ENCODE data around the gene PHOX2B.

PHOX2B gene

DNA sequence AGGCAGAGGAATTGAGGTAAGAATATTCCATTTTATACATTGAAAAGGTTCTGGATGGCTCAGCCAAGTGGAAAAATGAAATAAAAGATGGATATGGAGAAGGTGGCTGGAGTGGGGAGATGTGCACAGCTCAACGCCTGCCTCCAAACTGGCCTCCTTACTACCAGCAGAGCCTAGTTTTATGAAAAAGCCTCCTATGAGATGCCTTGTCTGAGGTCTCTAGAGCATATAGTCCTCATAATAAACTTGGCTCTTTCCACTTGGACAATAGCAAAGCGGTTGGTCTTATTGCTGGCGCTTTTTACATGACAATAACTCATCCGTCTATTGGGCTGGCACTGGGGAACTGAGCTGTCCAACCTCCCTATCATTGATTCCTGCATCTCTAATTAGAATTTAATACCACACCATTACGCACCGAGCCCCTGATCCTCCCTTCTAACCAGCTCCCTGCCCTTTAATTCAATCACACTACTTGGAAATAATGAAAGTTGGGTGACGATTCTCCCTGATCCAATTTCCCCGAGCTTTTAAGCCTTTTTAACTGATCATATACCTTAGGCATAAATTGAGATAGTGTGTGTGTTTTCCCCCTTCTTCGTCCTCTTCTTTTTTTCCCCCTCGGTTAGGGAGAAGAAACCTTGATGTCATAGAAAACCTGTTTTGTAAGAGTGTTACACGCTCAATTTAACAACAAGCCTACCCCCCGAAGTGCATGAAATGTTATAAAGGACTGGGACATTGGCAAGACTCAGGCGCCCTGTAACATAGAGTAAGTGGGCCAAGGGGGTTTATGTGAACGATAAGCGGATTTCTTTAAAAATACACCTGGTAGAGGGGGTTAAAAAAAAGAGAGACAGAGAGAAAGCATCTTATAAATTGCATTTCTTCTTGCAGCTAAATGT is at the start of gene PHOX2B:
PHOX2B (minus strand) TSS at position 155 of the 905 bp plus-strand sequence; CDS start at position 40, 115 bp downstream.
- no peak for FAIRE-seq

GRCh38 chr4:41797260-41797659 is 48.7 kb upstream of the PHOX2B start:
- no peak for FAIRE-seq

DNA sequence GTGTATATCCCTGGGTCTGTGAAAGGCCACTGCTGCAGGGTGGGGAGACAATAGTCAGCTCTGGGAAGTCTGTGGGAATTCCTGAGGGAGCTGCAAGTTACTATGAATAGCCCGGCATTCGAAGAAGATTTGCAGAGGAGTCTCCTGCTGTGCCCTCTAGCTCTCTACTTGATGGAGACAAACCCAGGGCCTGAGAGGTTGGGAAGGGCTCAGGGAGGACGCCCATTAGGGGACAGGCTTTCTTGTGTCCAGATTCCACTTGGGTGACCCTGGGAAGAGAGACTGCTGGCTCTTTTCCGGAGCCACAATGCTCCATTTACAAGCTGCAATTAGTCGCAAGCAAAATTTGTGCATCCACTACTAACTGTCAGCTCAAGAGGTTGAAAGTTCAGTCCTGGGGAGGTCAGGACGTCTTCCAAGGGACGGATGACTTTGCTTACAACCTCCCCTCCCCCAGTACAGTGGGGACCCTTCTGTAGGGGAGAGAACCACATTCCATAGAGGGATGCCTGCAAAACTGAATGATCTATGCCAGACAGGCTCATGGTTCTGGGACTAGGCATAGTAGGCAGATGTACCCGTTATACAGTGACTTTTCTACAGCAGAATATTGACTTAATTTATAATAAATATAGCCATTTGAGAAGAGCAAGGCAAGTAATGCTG is 48.2 kb upstream of the PHOX2B start:
- no peak for FAIRE-seq

- no peak for FAIRE-seq
Measured at GRCh38 chr4:41795796-41796385, 47.4 kb upstream of the PHOX2B start.

DNA sequence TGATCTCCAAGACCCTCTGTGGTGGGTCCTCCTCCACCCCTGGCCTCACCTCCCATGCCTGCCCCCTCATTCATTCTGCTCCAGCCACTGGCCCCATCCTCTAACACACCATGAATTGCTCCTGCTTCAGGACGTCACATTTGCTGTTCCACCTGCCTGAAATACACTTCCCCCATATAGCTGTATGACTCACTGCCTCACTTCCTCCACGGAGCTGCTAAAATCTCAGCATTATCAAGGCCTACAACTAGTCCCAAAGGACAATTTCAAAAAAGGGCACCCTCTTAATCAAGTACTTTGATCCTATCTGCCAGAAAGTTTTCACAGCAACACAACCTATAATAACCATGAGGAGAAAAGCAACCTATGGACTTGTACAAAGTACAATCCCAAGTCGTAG is 43.6 kb upstream of the PHOX2B start:
- no peak for FAIRE-seq

DNA sequence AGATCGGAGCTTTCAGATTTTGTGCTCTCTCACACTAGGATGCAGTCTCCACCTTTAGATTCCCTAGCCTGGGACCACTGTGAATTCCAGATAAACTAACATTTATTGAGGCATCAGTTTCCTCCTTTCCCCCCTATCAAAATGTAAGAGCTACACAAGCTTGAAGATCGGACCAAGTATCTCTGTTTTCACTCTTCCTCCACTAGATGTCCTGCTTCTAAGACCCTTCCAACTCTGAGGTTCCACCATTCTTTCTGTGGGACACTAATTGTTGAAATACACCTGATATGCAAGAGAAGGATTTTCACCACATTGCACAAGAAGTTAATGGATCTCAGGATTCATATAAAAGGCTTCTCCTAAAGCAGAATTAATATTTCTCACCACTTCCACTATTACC is 43.0 kb upstream of the PHOX2B start:
- no peak for FAIRE-seq

GRCh38 chr4:41787931-41788330 is 39.4 kb upstream of the PHOX2B start:
- no peak for FAIRE-seq

GRCh38 chr4:41785665-41786064 is 37.1 kb upstream of the PHOX2B start:
- FAIRE-seq, result no peak

- FAIRE-seq, result no peak
Measured at GRCh38 chr4:41784191-41784979, 35.9 kb upstream of the PHOX2B start.

- no peak for FAIRE-seq
Measured at GRCh38 chr4:41776466-41776865, 27.9 kb upstream of the PHOX2B start.

- no peak for FAIRE-seq
Measured at GRCh38 chr4:41763729-41764128, 15.2 kb upstream of the PHOX2B start.

DNA sequence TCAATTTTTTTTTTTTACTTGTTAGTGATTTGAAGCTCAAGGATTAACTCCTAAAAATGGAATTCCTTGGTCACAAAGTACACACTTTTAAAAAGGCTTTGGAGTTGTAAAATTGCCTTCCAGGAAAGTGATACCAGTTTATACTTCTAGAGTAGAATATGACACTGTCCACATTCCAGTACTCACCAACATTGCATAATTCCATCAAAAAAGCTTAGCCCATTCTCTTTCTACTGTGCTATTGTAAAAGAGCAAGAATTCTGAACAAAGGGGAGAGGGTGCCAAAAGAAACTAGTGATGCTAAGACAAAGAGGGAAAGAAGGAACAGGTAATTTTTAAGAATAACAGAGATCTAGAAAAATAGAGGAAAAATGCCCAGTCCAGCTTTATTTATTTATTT is 10.4 kb upstream of the PHOX2B start:
- no peak for FAIRE-seq

GRCh38 chr4:41757521-41758156 is 9.1 kb upstream of the PHOX2B start:
- no peak for FAIRE-seq

DNA sequence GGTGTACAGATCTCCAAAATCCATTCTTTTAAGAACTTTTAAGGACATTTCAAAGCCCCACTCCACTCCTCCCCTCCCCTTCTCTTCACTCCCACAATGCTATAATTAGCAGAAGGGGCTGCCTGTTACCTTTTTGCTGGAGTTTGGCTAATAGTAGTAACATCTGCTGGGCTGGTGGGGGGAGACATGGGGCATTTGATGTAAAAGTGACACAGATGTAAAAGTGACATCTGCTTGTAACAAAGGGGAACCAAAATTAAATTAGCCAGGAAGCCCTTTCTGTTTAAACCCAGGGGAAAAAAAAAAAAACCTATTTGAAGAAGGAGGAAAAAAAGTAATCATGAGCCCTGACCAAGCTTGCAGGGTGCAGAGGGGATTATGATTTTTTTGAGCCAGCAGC is 5.4 kb upstream of the PHOX2B start:
- no peak for FAIRE-seq

- FAIRE-seq, result no peak
Measured at GRCh38 chr4:41752081-41752836, 3.7 kb upstream of the PHOX2B start.

- FAIRE-seq, result no peak
Measured at GRCh38 chr4:41751449-41752061, 3.0 kb upstream of the PHOX2B start.

DNA sequence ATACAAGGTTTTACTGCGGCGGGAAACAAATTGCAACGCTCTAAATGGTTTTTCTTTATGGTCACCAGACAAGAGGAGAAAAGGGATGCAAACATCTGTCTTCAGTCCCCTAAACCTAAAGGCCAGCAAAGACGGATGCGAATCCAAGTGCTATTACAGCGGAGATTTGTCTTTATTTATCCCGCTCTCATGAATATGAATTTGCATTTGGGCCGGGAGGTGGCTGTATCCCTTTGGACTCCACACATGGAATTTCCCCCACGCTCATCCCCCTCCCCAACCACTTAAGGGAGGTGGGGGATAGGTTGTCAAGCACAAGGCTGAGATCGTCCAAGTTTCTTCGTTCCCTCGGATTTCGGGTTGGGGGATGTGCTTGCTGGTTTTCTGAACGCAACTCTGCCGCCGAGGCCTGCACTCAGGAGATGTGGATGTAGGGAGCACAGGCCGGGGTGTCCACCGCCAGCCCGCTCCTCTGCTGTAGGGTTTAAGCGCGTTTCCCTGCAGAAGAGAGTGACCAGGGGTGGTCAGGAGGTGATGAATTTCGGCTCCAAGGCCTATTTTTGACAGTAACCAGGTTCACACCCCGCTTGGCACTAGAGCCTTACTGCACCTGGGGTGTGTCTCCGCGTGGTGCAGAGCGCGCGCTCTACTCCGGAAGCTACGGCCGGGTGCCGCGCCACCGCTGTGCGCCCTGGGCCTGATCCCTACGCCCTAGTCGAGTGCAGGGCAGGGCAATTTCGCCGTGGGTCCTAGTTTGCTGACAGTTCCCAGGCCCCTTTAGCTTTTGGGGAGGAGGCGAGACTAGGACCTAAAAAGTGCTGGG is 2.3 kb upstream of the PHOX2B start:
- no peak for FAIRE-seq

GRCh38 chr4:41750121-41750625 is 1.6 kb upstream of the PHOX2B start:
- FAIRE-seq, result no peak

DNA sequence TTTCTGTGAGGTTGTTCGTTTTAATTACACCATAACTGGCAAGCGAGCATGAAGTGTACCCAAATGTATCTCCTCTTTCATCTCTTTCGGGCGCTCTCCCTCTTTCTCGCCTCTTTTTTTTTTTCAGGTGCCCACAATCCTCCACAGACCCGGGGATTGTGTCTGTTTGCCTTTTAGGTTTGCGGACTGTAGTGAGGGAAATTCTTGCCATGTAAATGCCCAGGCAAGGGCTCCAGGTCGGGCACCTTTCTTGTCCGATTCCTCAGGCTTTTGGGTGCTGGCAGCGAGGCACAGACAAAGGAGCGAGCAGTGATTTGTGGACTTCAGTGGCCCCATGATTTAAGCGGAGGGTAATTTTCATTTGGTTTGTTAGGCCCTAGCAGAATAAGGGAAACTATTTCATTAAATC is 1.1 kb upstream of the PHOX2B start:
- no peak for FAIRE-seq

- FAIRE-seq, result no peak
Measured at GRCh38 chr4:41748074-41748570, 403 bp downstream of the PHOX2B start.
